Mucosa of descending colon (tissue), 3 donors: ENCODE measurements around the gene LTA4H. TPM values are rescaled to one million over a fixed set of nuclear protein-coding genes. Genes with fewer than 3 reads are reported as not detected.

Experiments
- ATAC-seq: fragments of 200-7000 bp; cut with Tn5 transposase; one replicate; pipeline ENCODE4 v1.9.1; 2020; ENCODE audit warnings: mild to moderate bottlenecking, moderate library complexity
- DNase-seq, 3 donors: peaks; one replicate each; pipeline ENCODE4 v3.0.0-alpha.2; 2020
- H3K36me3 ChIP-seq: fragments of 200-600 bp; one replicate; pipeline ENCODE4 v1.8.0; 2021; ENCODE audit warnings: low read depth, mild to moderate bottlenecking
- H3K4me1 ChIP-seq: fragments of 200-600 bp; one replicate; pipeline ENCODE4 v1.8.0; 2021; ENCODE audit warnings: low read depth, mild to moderate bottlenecking
- H3K4me3 ChIP-seq: fragments of 200-600 bp; one replicate; pipeline ENCODE4 v1.8.0; 2021; ENCODE audit warnings: mild to moderate bottlenecking
- H3K9me3 ChIP-seq: fragments of 200-600 bp; one replicate; pipeline ENCODE4 v1.8.0; 2021; ENCODE audit warnings: mild to moderate bottlenecking
- CTCF ChIP-seq: fragments of 200-600 bp; IDR thresholded peaks from one replicate; pipeline ENCODE4 v1.8.0; 2022; ENCODE audit warnings: antibody characterized with exemption, mild to moderate bottlenecking
- intact Hi-C, 2 donors: fragments of 100-400 bp; cut with DNase I in 1 of 2; cut with micrococcal nuclease in 1 of 2; formaldehyde crosslinking; loops; one replicate each; pipeline versions ENCODE4 v1.11.0 to v1.11.1; 2022; cut with DNase I, micrococcal nuclease
- total RNA-seq, 3 donors: library from RNA; stranded (reverse); fragmentation: NEBNext Ultra II Directional in 2 of 3; extraction: Animal tissue kit (Norgen Biotek cat#: 25700) in 2 of 3; gene quantifications; one replicate each; pipeline versions ENCODE4 v1.2.1 to v1.2.4, GENCODE V29; 2021 to 2023
- donor health status: DM: no; HTN: no; CAD: no; lungs with moderate emphysema.
- donor health status: DM: no; HTN: no; CAD: no.
- donor health status: DM: no; HTN: yes; CAD: no.

Gene LTA4H
- total RNA-seq, 3 donors from 2014 or later = 52.8 to 68.2 (median 56.9) TPM

GRCh38 chr12:95994476-95994875 lies 40.9 kb downstream of the LTA4H start:
- Histone ChIP-seq H3K36me3 (no peaks in the 10 kb centered on the region), H3K4me1 (no peaks in the 10 kb centered on the region), H3K9me3 (no peaks in the 10 kb centered on the region), H3K4me3 (no peak overlapping the region)
- no peak for ATAC-seq
- DNase-seq = no peak
- intact Hi-C loops = no loop called here
- no peak for TF ChIP-seq CTCF

DNA sequence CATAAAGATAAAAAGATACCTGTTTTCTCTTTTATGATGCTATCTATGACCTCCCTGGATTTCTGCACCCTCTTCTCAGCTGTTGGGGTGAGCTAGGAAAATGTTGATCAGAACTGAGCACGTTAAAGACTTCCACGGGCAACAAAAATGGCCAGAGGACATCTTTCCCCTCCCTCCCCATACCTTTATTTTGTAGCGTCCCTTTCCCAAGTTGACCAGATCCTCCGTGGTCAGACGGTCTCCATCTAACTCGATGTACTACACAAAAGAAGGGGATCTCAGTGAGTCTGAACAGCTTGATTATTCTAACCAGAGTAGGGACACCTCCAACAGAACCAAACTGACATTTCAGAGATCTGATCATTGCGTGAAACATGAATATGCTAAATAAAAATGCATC lies 41.5 kb downstream of the LTA4H start:
- no peaks in the 10 kb centered on the region for H3K9me3 ChIP-seq
- no peak for ATAC-seq
- H3K4me1 ChIP-seq = no peaks in the 10 kb centered on the region
- intact Hi-C loops = no loop called here
- no peak for TF ChIP-seq CTCF
- no peak for DNase-seq
- no peaks in the 10 kb centered on the region for H3K36me3 ChIP-seq
- no peak overlapping the region for H3K4me3 ChIP-seq

DNA sequence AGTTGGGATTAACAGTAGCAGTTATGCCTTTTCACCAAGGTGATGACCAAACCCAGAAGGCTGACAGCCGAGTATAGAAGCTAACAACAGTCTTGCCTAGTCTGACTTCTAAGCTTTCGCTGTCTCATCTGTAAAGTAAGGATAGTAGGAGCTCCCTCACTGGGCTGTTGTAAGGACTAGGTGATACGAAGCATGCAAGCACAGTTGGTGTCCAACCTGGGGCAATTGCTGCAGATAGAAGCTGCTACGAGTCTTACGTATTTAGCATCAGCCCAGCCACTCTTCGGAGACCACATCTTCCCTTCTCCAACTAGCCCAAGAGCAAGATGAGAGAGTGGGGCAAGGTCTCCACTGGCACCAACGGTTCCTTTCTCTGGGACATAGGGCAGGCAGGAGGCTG lies 45.3 kb downstream of the LTA4H start:
- intact Hi-C loops = no loop called here
- ATAC-seq = no peak
- Histone ChIP-seq H3K36me3 (no peaks in the 10 kb centered on the region), H3K9me3 (no peaks in the 10 kb centered on the region), H3K4me3 (no peak overlapping the region), H3K4me1 (no peaks in the 10 kb centered on the region)
- DNase-seq = no peak
- no peak for TF ChIP-seq CTCF

- Histone ChIP-seq H3K4me3 (no peak overlapping the region), H3K9me3 (no peaks in the 10 kb centered on the region), H3K36me3 (no peaks in the 10 kb centered on the region), H3K4me1 (no peaks in the 10 kb centered on the region)
- intact Hi-C loops = no loop called here
- ATAC-seq = no peak
- TF ChIP-seq CTCF = no peak
- no peak for DNase-seq
Observed at GRCh38 chr12:95989504-95990123, 45.8 kb downstream of the LTA4H start.

- no peaks in the 10 kb centered on the region for H3K36me3 ChIP-seq
- H3K4me1 ChIP-seq = no peaks in the 10 kb centered on the region
- DNase-seq (no peak), ATAC-seq (no peak)
- intact Hi-C loops = no loop called here
- no peak overlapping the region for H3K4me3 ChIP-seq
- TF ChIP-seq CTCF = no peak
- H3K9me3 ChIP-seq = no peaks in the 10 kb centered on the region
Observed at GRCh38 chr12:95988506-95989275, 46.7 kb downstream of the LTA4H start.
